Endodermal cell (in vitro differentiated cells): ENCODE results near the gene TTLL9. TPM values are rescaled to one million over a fixed set of nuclear protein-coding genes. Genes with fewer than 3 reads are reported as not detected.

Experiments
- DNase-seq: peaks from one replicate; pipeline ENCODE4 v3.0.0-alpha.2; 2017
- H3K27ac ChIP-seq: 2 replicates; pipeline ENCODE4 v1.5.1; 2013; ENCODE audit warnings: mild to moderate bottlenecking, low read depth, low read length, moderate library complexity
- H3K27me3 ChIP-seq: 2 replicates; pipeline ENCODE4 v1.6.1; 2013; ENCODE audit warnings: mild to moderate bottlenecking, low read length, moderate library complexity; ENCODE audit not compliant: insufficient read depth, control insufficient read depth, poor library complexity, severe bottlenecking
- H3K36me3 ChIP-seq: 2 replicates; pipeline ENCODE4 v1.7.0; 2013; ENCODE audit warnings: mild to moderate bottlenecking, low read length, moderate library complexity; ENCODE audit not compliant: control insufficient read depth, insufficient read depth
- H3K4me1 ChIP-seq: one replicate; pipeline ENCODE4 v1.7.0; 2013; ENCODE audit warnings: low read length; ENCODE audit not compliant: control insufficient read depth, insufficient read depth
- H3K4me3 ChIP-seq: 2 replicates; pipeline ENCODE4 v1.5.1; 2013; ENCODE audit warnings: mild to moderate bottlenecking, low read length, moderate library complexity
- H3K9ac ChIP-seq: 2 replicates; pipeline ENCODE4 v1.6.1; 2013; ENCODE audit warnings: mild to moderate bottlenecking, low read length, moderate library complexity; ENCODE audit not compliant: poor library complexity, severe bottlenecking; ENCODE audit errors: extremely low read depth
- H3K9me3 ChIP-seq: 2 replicates; pipeline ENCODE4 v1.6.1; 2013; ENCODE audit warnings: mild to moderate bottlenecking, low read length, moderate library complexity; ENCODE audit not compliant: control insufficient read depth
- H3K27ac Mint-ChIP-seq: 2 replicates; pipeline ENCODE4 v1.8.0; 2020; ENCODE audit warnings: mixed read lengths
- H3K27me3 Mint-ChIP-seq: 2 replicates; pipeline ENCODE4 v1.8.0; 2021; ENCODE audit warnings: mild to moderate bottlenecking, mixed read lengths; ENCODE audit not compliant: insufficient read depth
- H3K36me3 Mint-ChIP-seq: 2 replicates; pipeline ENCODE4 v1.8.0; 2020; ENCODE audit warnings: low read depth, mixed read lengths
- H3K4me1 Mint-ChIP-seq: 2 replicates; pipeline ENCODE4 v1.8.0; 2020; ENCODE audit warnings: mixed read lengths
- H3K4me3 Mint-ChIP-seq: 2 replicates; pipeline ENCODE4 v1.8.0; 2020; ENCODE audit warnings: mild to moderate bottlenecking, moderate library complexity, mixed read lengths
- H3K9me3 Mint-ChIP-seq: 2 replicates; pipeline ENCODE4 v1.8.0; 2020; ENCODE audit warnings: mild to moderate bottlenecking, mixed read lengths
- WGBS, 2 experiments: methylation state at CpG; one replicate each; pipeline versions ENCODE4 v1.1.5 to v1.1.7; 2013; ENCODE audit warnings: missing lambda C conversion rate in 2 of 2, mixed read lengths in 1 of 2; ENCODE audit not compliant: insufficient coverage in 1 of 2, insufficient read length in 1 of 2; 5-methylcytosine and 5-hydroxymethylcytosine counted together
- total RNA-seq, 2 donors: library from RNA; stranded (reverse); fragmentation: NEBNext Ultra II Directional in 1 of 2; extraction: Animal tissue kit (Norgen Biotek cat#: 25700) in 1 of 2; gene quantifications; 2 replicates in 1 of 2; 3 replicates in 1 of 2; pipeline ENCODE4 v1.2.1, GENCODE V29; 2021
- TF ChIP-seq, protein P1 (sequence below): fragments of 200-600 bp; sonication (generic); conservative IDR thresholded peaks from 2 replicates; pipeline ENCODE4 v1.5.0; 2021; ENCODE audit warnings: antibody characterized with exemption, mild to moderate bottlenecking

Gene TTLL9
- total RNA-seq, 2 donors from 2014 or later = 0.29 to 0.51 TPM

DNA sequence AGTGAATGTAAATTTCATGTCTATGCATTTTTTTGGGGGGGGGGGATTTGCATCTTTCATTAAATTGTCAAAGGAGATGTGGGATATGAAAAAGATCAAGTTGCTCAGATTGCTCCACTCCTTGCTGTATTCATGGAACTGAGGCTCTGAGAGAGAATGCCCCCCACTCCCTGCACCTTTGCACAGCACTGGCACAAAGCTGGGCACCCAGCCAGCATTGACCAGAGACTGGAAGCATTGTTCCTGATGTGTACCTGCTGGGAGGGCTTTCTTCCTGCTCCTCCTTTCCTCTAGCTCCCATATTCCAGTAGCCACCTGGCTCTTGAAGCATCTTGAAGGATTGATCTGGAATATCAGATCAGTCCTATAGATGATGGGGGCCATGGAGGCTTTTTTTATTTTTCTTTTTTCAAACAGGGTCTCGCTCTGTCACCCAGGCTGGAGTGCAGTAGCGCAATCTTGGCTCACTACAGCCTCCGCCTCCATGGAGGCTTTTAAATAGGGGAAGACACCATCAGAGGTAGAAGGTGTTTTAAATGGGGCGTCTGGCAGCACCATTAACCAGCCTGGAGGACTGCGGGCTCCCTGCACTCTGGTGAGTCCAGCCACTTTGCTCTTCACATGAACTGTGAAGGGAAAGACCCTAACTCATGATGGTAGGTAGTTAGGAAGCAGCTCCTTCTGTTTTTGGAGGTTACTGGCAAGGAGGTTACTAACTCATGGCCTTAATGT is 11.0 kb upstream of the TTLL9 start:
- H3K36me3 Mint-ChIP-seq = no peaks in the 10 kb centered on the region
- peaks cover 9% of the 10 kb centered on the region for H3K4me1 Mint-ChIP-seq
- H3K36me3 ChIP-seq = no peaks in the 10 kb centered on the region
- H3K9ac ChIP-seq = no peak overlapping the region
- no peak for DNase-seq
- no peaks in the 10 kb centered on the region for H3K9me3 ChIP-seq
- H3K4me3 ChIP-seq = no peak overlapping the region
- no peak overlapping the region for H3K4me3 Mint-ChIP-seq
- TF ChIP-seq, protein P1, sequence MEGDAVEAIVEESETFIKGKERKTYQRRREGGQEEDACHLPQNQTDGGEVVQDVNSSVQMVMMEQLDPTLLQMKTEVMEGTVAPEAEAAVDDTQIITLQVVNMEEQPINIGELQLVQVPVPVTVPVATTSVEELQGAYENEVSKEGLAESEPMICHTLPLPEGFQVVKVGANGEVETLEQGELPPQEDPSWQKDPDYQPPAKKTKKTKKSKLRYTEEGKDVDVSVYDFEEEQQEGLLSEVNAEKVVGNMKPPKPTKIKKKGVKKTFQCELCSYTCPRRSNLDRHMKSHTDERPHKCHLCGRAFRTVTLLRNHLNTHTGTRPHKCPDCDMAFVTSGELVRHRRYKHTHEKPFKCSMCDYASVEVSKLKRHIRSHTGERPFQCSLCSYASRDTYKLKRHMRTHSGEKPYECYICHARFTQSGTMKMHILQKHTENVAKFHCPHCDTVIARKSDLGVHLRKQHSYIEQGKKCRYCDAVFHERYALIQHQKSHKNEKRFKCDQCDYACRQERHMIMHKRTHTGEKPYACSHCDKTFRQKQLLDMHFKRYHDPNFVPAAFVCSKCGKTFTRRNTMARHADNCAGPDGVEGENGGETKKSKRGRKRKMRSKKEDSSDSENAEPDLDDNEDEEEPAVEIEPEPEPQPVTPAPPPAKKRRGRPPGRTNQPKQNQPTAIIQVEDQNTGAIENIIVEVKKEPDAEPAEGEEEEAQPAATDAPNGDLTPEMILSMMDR = no peak
- no peaks in the 10 kb centered on the region for H3K27me3 ChIP-seq
- no peaks in the 10 kb centered on the region for H3K9me3 Mint-ChIP-seq
- H3K27ac Mint-ChIP-seq = no peak overlapping the region
- H3K27me3 Mint-ChIP-seq = peaks cover 17% of the 10 kb centered on the region
- H3K4me1 ChIP-seq = no peaks in the 10 kb centered on the region
- 90 to 98% methylated on average over 5 of the region's 5 CpGs for WGBS, 2 experiments
- H3K27ac ChIP-seq = no peak overlapping the region

DNA sequence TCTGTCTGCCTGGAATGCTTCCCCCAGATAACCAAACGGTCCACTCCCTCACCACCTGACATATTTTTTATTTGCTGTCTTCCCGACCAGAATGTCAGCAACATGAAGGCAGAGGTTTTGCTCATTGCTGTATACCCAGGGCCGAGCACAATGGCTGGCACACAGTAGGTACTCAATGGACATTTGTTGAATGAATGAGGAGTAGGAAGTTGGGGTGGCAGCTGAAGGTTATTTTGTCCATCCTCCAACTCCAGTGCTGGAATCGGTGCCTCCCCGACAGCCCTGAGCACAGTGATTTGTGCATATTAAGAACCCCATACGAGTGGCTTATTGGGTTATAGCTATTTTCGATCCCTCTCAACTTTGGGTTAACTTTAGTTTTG is 10.4 kb upstream of the TTLL9 start:
- whole genome bisulfite sequencing, 2 experiments = 85 to 90% methylated on average over 3 to 7 of the region's 7 CpGs

DNA sequence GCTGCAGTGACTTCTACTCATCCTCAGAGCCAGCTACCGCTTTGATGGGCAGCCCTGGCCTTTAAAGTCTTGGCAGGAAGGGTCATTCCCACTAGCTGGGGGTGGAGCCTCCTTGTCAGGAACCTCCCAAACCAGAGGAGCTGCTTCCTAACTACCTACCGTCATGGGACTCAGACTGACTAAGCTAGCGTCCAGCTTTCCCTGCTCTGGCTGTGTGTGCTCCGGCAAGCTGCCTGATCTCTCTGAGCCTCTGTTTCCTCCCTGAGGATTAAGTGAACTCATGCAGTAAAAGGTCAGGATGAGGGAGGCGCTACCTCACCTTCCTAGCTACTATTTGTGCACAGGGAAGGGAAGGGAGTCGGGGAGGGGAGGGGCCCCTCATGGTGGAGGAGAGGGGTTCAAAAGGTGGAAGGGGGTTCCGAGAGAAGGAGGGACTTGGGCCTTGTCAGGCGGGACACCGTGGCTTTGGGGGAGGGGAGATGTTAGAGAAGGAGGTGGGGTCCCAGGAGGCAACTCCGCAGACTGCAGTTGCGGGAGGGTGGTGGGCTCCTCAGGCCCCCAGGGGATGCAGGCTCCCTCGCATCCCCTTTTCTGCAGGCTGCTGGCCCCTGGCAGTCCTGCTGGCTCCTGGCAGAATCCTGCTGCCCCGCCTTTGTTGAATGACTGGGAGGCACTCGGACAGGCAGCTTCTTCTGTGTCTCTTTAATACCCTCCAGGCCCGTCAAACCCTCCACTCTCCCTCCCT is 9.9 kb upstream of the TTLL9 start:
- H3K27me3 Mint-ChIP-seq = peaks cover 17% of the 10 kb centered on the region
- H3K27ac Mint-ChIP-seq = no peak overlapping the region
- H3K9me3 ChIP-seq = no peaks in the 10 kb centered on the region
- peak; percentile 77 for DNase-seq
- no peaks in the 10 kb centered on the region for H3K27me3 ChIP-seq
- TF ChIP-seq, protein P1 = no peak
- 17 to 25% methylated on average over 5 to 15 of the region's 15 CpGs for WGBS, 2 experiments
- peak overlapping the region; percentile 80 for H3K4me3 ChIP-seq
- peak overlapping the region; percentile 57 for H3K9ac ChIP-seq
- H3K27ac ChIP-seq = peak overlapping the region; percentile 81
- H3K9me3 Mint-ChIP-seq = no peaks in the 10 kb centered on the region
- H3K4me1 Mint-ChIP-seq = peaks cover 9% of the 10 kb centered on the region
- no peaks in the 10 kb centered on the region for H3K36me3 Mint-ChIP-seq
- H3K4me3 Mint-ChIP-seq = peak overlapping the region; percentile 71
- no peaks in the 10 kb centered on the region for H3K36me3 ChIP-seq
- H3K4me1 ChIP-seq = no peaks in the 10 kb centered on the region

More for the DNA sequence above, 10.4 kb upstream of the TTLL9 start:
- no peaks in the 10 kb centered on the region for H3K36me3 ChIP-seq
- DNase-seq = no peak
- TF ChIP-seq, protein P1 = no peak
- peaks cover 17% of the 10 kb centered on the region for H3K27me3 Mint-ChIP-seq
- peak overlapping the region; percentile 71 for H3K4me3 Mint-ChIP-seq
- no peak overlapping the region for H3K9ac ChIP-seq
- no peak overlapping the region for H3K27ac Mint-ChIP-seq
- H3K27ac ChIP-seq = no peak overlapping the region
- peaks cover 9% of the 10 kb centered on the region for H3K4me1 Mint-ChIP-seq
- H3K4me1 ChIP-seq = no peaks in the 10 kb centered on the region
- H3K27me3 ChIP-seq = no peaks in the 10 kb centered on the region
- H3K4me3 ChIP-seq = no peak overlapping the region
- no peaks in the 10 kb centered on the region for H3K36me3 Mint-ChIP-seq
- H3K9me3 ChIP-seq = no peaks in the 10 kb centered on the region
- H3K9me3 Mint-ChIP-seq = no peaks in the 10 kb centered on the region
